ENCODE data around the gene PIGC.

GRCh38 chr1:172486805-172487454, 43.1 kb upstream of the PIGC start:
- TF ChIP-seq CTCF (IDR thresholded peaks at IDR 0.05): no peak
- no peak for TF ChIP-seq POLR2A (IDR thresholded peaks at IDR 0.05)
